Brain microvascular endothelial cell (primary cell): ENCODE measurements around the gene GLA.

Experiments
- DNase-seq: peaks from one replicate; pipeline ENCODE4 v3.0.0-alpha.2; 2020
- H3K27ac ChIP-seq: fragments of 250-450 bp; sonication (Bioruptor Pico); 2 replicates; pipeline ENCODE4 v1.5.1; 2020; ENCODE audit warnings: mild to moderate bottlenecking, moderate library complexity
- H3K27me3 ChIP-seq: fragments of 250-450 bp; sonication (Bioruptor Pico); replicated peaks from 2 replicates; pipeline ENCODE4 v1.5.1; 2020; ENCODE audit warnings: mild to moderate bottlenecking
- H3K36me3 ChIP-seq: fragments of 250-450 bp; sonication (Bioruptor Pico); replicated peaks from 2 replicates; pipeline ENCODE4 v1.5.1; 2020; ENCODE audit warnings: mild to moderate bottlenecking
- H3K4me3 ChIP-seq: 2 replicates; pipeline ENCODE4 v1.5.1; 2011; ENCODE audit warnings: low read depth, mild to moderate bottlenecking, control low read depth, low read length, moderate library complexity
- CTCF ChIP-seq: IDR thresholded peaks from 2 replicates; pipeline ENCODE4 v1.5.1; 2011; ENCODE audit warnings: low read depth, mild to moderate bottlenecking, moderate library complexity, low read length, control low read depth, inconsistent platforms; ENCODE audit errors: missing control alignments
- in situ Hi-C: cut with HindIII; loops from 2 replicates; pipeline ENCODE4 v1.10.0; 2017; ENCODE audit warnings: low sequenced_read_pairs, low pct_ligation_motif_present

Gene GLA

GRCh38 chrX:101442085-101442484, 34.4 kb upstream of the GLA start:
- TF ChIP-seq CTCF = no peak
- in situ Hi-C loops = no loop called here
- Histone ChIP-seq H3K36me3 (no peaks in the 10 kb centered on the region), H3K27me3 (no peaks in the 10 kb centered on the region), H3K27ac (no peak overlapping the region), H3K4me3 (no peak overlapping the region)
- DNase-seq = no peak

DNA sequence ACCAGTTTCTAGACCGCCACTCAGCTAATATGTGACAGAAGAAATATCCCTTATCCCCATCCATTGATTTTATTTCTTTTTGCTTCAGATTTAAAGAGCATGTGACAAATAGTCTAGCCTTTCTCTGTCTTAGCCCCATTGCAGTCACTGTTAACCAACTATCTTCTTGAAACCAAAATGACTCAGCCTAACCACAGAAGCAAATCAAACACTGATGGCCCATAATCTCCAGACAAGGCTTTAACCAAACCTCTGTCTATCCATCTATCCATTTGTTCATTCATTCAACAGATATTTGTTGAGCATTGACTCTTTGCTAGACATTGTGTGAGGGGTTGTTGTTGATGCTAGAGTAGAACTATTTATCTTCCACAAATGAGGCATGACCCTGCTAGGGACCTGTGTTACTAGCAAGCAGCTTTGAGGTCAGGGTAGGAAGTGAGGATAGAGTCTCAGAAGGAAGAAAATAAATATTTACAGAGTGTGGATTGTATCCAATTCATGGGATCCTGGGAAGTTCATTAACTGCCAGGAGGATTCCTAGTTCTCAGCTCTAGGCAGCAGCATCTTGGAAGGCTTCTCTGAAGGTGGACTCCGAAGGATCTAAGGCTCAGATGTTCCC, 22.8 kb upstream of the GLA start:
- no peak overlapping the region for H3K4me3 ChIP-seq
- DNase-seq = peak; percentile 48
- no peak for TF ChIP-seq CTCF
- H3K27me3 ChIP-seq = no peaks in the 10 kb centered on the region
- H3K36me3 ChIP-seq = no peaks in the 10 kb centered on the region
- in situ Hi-C loops = no loop called here
- peak overlapping the region; percentile 81 for H3K27ac ChIP-seq

DNA sequence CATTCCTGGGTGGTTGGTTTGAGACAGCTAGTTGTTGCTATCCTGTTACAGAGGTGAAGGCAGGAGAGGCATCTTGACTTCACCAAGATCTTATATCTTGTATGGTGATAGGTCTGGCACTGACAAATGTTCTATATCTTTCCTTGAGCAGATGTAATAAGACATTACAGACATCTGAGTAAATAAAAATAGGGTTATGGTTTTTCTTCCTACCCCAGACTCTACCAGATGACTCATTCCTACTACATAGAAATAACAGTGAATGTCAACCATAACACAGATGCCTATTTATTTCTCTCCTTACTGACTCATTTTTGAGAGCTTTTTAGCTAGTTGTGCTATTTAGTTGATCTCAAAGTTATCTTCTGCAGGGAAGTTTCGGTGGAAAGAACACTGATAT, 22.2 kb upstream of the GLA start:
- no peak for DNase-seq
- Histone ChIP-seq H3K27ac (peak overlapping the region; percentile 81), H3K4me3 (no peak overlapping the region), H3K36me3 (no peaks in the 10 kb centered on the region), H3K27me3 (no peaks in the 10 kb centered on the region)
- no peak for TF ChIP-seq CTCF
- in situ Hi-C loops = no loop called here

DNA sequence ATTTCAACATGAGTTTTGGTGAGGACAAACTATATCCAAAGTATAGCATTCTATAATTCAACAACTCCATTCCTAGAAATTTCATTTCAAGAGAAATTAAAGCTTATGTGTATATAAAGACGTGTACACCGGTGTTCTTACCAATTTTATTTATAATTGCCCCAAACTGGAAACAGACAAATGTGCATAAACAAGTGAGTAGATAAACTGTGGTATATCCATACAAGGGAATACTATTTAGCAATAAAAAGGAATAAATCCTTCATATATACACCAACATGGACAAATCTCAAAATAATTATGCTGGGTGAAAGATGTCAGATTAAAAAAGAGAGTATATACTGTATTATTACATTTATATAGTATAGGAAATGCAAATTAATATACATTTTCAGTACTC, 20.2 kb upstream of the GLA start:
- Histone ChIP-seq H3K4me3 (no peak overlapping the region), H3K36me3 (no peaks in the 10 kb centered on the region), H3K27me3 (no peaks in the 10 kb centered on the region), H3K27ac (no peak overlapping the region)
- in situ Hi-C loops = no loop called here
- TF ChIP-seq CTCF = no peak
- DNase-seq = no peak

DNA sequence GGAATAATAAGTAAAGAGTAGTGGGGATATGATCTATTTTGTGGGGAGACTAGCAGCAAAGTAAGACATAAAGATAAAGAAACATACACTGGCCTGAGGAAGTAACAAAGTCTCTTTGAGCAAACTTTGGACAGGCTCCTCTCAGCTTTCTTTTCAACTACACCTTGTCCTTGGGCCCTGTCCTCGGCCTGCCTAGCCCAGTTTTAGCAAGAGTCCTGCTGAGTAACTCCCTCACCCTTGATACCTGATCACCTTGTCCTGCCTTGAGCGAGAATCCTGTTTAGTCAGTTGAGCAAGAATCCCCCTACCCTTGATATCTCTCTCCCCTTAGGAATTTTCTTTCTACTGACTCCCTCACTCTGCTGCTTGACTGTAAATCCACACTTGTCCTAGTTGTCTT, 11.8 kb upstream of the GLA start:
- Histone ChIP-seq H3K27ac (no peak overlapping the region), H3K27me3 (no peaks in the 10 kb centered on the region), H3K4me3 (no peak overlapping the region), H3K36me3 (no peaks in the 10 kb centered on the region)
- in situ Hi-C loops = no loop called here
- DNase-seq = no peak
- TF ChIP-seq CTCF = no peak

- peak overlapping the region; percentile 79 for H3K27ac ChIP-seq
- TF ChIP-seq CTCF = peak; percentile 2
- H3K36me3 ChIP-seq = no peaks in the 10 kb centered on the region
- no peak for DNase-seq
- in situ Hi-C loops = no loop called here
- H3K4me3 ChIP-seq = peak overlapping the region; percentile 59
- no peaks in the 10 kb centered on the region for H3K27me3 ChIP-seq
Observed at GRCh38 chrX:101417981-101418841, 10.5 kb upstream of the GLA start.
